NCI-H187 treated with DMSO at 0.1 percent for 48 hours (cell line): ENCODE results near the gene OR56A3.
"Not testable (repeated sequence)": the region's sequence is repeated elsewhere in the genome, so short reads cannot be mapped to it uniquely, and the experiment has no call there.

Experiments
- DNase-seq: peaks from one replicate; lab custom pipeline; 2025; lab: John Stamatoyannopoulos, UW

Gene OR56A3

GRCh38 chr11:5941951-5942350 is at the start of gene OR56A3:
TSS of gene OR56A3 (plus strand) at chr11:5942251. CDS start at chr11:5947347, 5,096 bp downstream.
- DNase-seq: no peak

GRCh38 chr11:5892908-5893307 is 49.1 kb upstream of the OR56A3 start, which contains the start of gene OR52E5:
TSS of gene OR52E5 (plus strand) at chr11:5893208. CDS start at chr11:5900777, 7,569 bp downstream.
- no peak for DNase-seq

GRCh38 chr11:5899534-5899933 is 42.5 kb upstream of the OR56A3 start:
- DNase-seq: no peak

- DNase-seq: no peak
Measured at GRCh38 chr11:5910540-5910939, 31.5 kb upstream of the OR56A3 start.

- no peak for DNase-seq
Measured at GRCh38 chr11:5922749-5923426, 19.2 kb upstream of the OR56A3 start.

GRCh38 chr11:5923427-5923776 is 18.6 kb upstream of the OR56A3 start:
- DNase-seq: no peak

GRCh38 chr11:5923794-5924193 is 18.3 kb upstream of the OR56A3 start:
- no peak for DNase-seq

GRCh38 chr11:5928271-5928670 is 13.8 kb upstream of the OR56A3 start:
- no peak for DNase-seq

- DNase-seq: no peak
Measured at GRCh38 chr11:5928811-5929210, 13.2 kb upstream of the OR56A3 start.

GRCh38 chr11:5929571-5930368 is 12.3 kb upstream of the OR56A3 start:
- DNase-seq: no peak

- DNase-seq: no peak
Measured at GRCh38 chr11:5930614-5931013, 11.4 kb upstream of the OR56A3 start.

GRCh38 chr11:5931061-5931460 is 11.0 kb upstream of the OR56A3 start:
- no peak for DNase-seq

GRCh38 chr11:5932671-5933070 is 9.4 kb upstream of the OR56A3 start:
- DNase-seq: no peak

GRCh38 chr11:5933116-5933515 is 8.9 kb upstream of the OR56A3 start:
- DNase-seq: no peak

- no peak for DNase-seq
Measured at GRCh38 chr11:5937868-5938602, 4.0 kb upstream of the OR56A3 start.

- DNase-seq: no peak
Measured at GRCh38 chr11:5938603-5938965, 3.5 kb upstream of the OR56A3 start.

GRCh38 chr11:5940748-5941147 is 1.3 kb upstream of the OR56A3 start:
- DNase-seq: no peak

- no peak for DNase-seq
Measured at GRCh38 chr11:5955586-5955985, 13.5 kb downstream of the OR56A3 start.

- DNase-seq: not testable (repeated sequence)
Measured at GRCh38 chr11:5960704-5961320, 18.8 kb downstream of the OR56A3 start.

- no peak for DNase-seq
Measured at GRCh38 chr11:5966958-5967357, 24.9 kb downstream of the OR56A3 start.

GRCh38 chr11:5967708-5968107 is 25.7 kb downstream of the OR56A3 start:
- DNase-seq: no peak

GRCh38 chr11:5968394-5968793 is 26.3 kb downstream of the OR56A3 start, which contains the start of gene OR56A5:
TSS of gene OR56A5 (minus strand) at chr11:5968494. CDS start at chr11:5968494, 0 bp downstream.
- no peak for DNase-seq
